ENCODE results near the gene GID8. TPM values are rescaled to one million over a fixed set of nuclear protein-coding genes. Genes with fewer than 3 reads are reported as not detected.

GID8 gene
- polyA plus RNA-seq, 2 of the 4 experiments (the other 2 are of a cell fraction) = 19.2 to 24.5 TPM

DNA sequence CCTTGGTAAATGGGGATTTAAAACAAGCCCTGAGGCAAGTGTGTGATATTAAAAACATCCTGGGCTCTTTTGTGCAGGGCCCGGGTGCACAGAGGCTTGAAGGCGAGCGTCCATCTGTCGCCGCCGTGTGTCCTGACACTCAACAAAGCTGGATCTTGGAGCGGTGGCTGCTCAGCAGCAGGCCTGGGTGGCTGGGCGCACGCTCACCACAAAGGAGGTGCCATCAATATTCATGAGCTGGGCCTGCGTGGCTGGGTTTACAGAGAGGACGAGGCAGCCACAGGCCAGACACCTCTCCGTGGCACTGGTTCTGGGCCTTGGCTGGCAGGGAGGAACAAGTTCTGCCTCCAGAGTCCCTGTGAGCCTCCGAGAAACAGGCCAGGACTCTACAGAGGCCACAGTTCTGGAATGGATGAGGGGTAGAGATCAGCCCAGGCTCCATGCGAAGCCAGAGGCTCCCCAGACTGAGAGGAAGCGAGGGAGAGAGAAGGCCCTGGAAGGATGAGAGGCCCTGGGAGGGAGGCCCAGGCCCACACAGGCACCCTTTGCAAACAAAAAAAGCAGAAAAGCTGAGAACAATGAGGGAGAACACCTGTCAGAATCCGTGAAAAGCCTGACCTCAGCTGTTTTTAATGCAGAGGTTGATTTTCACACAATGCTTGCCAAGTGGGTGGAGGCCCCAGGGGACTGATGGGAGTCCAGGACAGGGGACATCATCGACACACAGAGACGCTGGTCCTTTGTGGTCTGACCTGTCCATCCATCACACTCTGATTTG, 46.9 kb downstream of the GID8 start:
- Histone ChIP-seq H3K27ac (no peak overlapping the region), H3K4me3 (no peak overlapping the region), H3K4me1 (no peaks in the 10 kb centered on the region), H3K4me2 (no peak overlapping the region), H3K9me3 (no peaks in the 10 kb centered on the region)
- ATAC-seq (no peak), DNase-seq (ENCODE audit: low read depth in 1 of 2, low spot score in 1 of 2) (no peak), FAIRE-seq (no peak)
- WGBS (ENCODE audit: missing lambda C conversion rate) = 73% methylated on average over 18 of the region's 18 CpGs
- TF ChIP-seq, protein P1, sequence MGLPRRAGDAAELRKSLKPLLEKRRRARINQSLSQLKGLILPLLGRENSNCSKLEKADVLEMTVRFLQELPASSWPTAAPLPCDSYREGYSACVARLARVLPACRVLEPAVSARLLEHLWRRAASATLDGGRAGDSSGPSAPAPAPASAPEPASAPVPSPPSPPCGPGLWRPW (IDR thresholded peaks at IDR 0.05) = no peak
- TF ChIP-seq MAFK (IDR thresholded peaks at IDR 0.05; ENCODE audit: partially characterized antibody) = peak; percentile 79
- ChIA-PET CTCF (interaction anchor here (1.0 to 1.4 kb wide), 3 partner anchors 12 to 46 kb away, joined by 3 to 5 read pairs (median 5); partner anchors contain the start of gene GID8), POLR2A (interaction anchor here (0.8 kb wide), 1 partner anchor 12 kb away, joined by 3 read pairs; no protein-coding TSS in a partner anchor)

DNA sequence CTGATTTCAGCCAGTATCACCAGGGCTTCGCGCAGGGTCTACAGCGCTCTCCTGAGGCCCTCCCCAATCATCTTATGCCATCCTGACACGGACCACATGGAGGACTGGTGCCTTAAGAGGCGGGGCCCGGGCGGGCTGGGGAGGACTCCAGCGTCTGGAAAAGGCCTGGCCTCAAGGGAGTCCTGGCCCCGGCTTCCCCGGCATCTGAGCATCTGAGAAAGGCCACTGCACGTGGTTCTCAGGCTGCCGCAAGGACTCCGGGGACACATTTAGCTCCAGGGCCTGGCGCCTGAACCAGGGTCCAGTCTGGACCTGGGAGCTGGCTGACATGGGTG, 47.5 kb downstream of the GID8 start:
- WGBS (ENCODE audit: missing lambda C conversion rate) = 56% methylated on average over 13 of the region's 14 CpGs
- Histone ChIP-seq H3K27ac (no peak overlapping the region), H3K4me3 (no peak overlapping the region), H3K4me1 (no peaks in the 10 kb centered on the region), H3K9me3 (no peaks in the 10 kb centered on the region), H3K4me2 (no peak overlapping the region)
- no peak for ATAC-seq
- CTCF ChIA-PET = interaction anchor here (1.1 to 1.4 kb wide), 2 partner anchors 13 to 15 kb away, joined by 3 to 5 read pairs; no protein-coding TSS in a partner anchor
- POLR2A ChIA-PET = no interaction called here
- DNase-seq (ENCODE audit: low read depth in 1 of 2, low spot score in 1 of 2) = no peak
- no peak for TF ChIP-seq TFCP2L1 (CRISPR knock-in tag; IDR thresholded peaks at IDR 0.05)
- no peak for TF ChIP-seq EHMT2 (IDR thresholded peaks at IDR 0.05; ENCODE audit: low read depth)
- TF ChIP-seq JUN (IDR thresholded peaks at IDR 0.05) = no peak
- TF ChIP-seq, protein P2, sequence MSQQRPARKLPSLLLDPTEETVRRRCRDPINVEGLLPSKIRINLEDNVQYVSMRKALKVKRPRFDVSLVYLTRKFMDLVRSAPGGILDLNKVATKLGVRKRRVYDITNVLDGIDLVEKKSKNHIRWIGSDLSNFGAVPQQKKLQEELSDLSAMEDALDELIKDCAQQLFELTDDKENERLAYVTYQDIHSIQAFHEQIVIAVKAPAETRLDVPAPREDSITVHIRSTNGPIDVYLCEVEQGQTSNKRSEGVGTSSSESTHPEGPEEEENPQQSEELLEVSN (IDR thresholded peaks at IDR 0.05; ENCODE audit: borderline replicate concordance, low read depth) = no peak
- TF ChIP-seq ZNF302 (CRISPR knock-in tag; IDR thresholded peaks at IDR 0.05) = no peak
- TF ChIP-seq, protein P3, sequence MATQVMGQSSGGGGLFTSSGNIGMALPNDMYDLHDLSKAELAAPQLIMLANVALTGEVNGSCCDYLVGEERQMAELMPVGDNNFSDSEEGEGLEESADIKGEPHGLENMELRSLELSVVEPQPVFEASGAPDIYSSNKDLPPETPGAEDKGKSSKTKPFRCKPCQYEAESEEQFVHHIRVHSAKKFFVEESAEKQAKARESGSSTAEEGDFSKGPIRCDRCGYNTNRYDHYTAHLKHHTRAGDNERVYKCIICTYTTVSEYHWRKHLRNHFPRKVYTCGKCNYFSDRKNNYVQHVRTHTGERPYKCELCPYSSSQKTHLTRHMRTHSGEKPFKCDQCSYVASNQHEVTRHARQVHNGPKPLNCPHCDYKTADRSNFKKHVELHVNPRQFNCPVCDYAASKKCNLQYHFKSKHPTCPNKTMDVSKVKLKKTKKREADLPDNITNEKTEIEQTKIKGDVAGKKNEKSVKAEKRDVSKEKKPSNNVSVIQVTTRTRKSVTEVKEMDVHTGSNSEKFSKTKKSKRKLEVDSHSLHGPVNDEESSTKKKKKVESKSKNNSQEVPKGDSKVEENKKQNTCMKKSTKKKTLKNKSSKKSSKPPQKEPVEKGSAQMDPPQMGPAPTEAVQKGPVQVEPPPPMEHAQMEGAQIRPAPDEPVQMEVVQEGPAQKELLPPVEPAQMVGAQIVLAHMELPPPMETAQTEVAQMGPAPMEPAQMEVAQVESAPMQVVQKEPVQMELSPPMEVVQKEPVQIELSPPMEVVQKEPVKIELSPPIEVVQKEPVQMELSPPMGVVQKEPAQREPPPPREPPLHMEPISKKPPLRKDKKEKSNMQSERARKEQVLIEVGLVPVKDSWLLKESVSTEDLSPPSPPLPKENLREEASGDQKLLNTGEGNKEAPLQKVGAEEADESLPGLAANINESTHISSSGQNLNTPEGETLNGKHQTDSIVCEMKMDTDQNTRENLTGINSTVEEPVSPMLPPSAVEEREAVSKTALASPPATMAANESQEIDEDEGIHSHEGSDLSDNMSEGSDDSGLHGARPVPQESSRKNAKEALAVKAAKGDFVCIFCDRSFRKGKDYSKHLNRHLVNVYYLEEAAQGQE (IDR thresholded peaks at IDR 0.05) = no peak
- no peak for TF ChIP-seq CBX2 (IDR thresholded peaks at IDR 0.05; ENCODE audit: borderline replicate concordance, low read depth)
- TF ChIP-seq NR3C1 (IDR thresholded peaks at IDR 0.05) = no peak
- FAIRE-seq = no peak

DNA sequence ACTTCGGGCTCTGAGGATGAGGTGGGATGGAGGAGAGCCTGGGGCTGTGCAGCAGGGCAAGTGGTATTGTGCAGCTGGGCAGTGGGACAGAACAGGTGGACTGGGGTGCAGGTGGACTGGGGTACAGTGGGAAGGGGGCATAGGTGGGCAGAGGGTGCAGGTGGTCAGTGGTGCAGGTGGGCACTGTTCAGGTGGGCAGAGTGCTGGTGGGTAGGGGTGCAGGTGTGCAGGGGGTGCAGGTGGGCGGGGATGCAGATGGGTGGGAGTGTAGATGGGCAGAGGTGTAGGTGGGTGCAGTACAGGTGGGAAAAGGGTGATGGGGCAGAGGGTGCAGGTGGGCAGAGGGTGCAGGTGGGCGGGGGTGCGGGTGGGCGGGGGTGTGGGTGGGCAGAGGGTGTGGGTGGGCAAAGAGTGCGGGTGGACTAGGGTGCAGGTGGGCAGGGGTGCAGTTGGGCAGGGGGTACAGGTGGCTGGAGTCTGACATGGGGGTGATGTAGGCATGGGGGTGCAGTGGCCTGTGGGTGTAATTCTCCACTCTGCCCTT, 48.4 kb downstream of the GID8 start:
- WGBS (ENCODE audit: missing lambda C conversion rate) = 42% methylated on average over 2 of the region's 6 CpGs
- Histone ChIP-seq H3K4me3 (no peak overlapping the region), H3K9me3 (no peaks in the 10 kb centered on the region), H3K4me2 (no peak overlapping the region), H3K4me1 (no peaks in the 10 kb centered on the region), H3K27ac (no peak overlapping the region)
- ATAC-seq (no peak), FAIRE-seq (no peak), DNase-seq (ENCODE audit: low read depth in 1 of 2, low spot score in 1 of 2) (no peak)
- CTCF ChIA-PET = interaction anchor here (1.1 kb wide), 1 partner anchor 14 kb away, joined by 3 read pairs; no protein-coding TSS in a partner anchor
- POLR2A ChIA-PET = no interaction called here
- TF ChIP-seq FOSL2 (IDR thresholded peaks at IDR 0.05) (no peak), FOSL2 (CRISPR knock-in tag; IDR thresholded peaks at IDR 0.05) (no peak), POLR2A (IDR thresholded peaks at IDR 0.05; ENCODE audit: low read length) (no peak), HOXA7 (CRISPR knock-in tag; IDR thresholded peaks at IDR 0.05) (no peak), CEBPB (IDR thresholded peaks at IDR 0.05) (no peak), RNF2 (IDR thresholded peaks at IDR 0.05; ENCODE audit: borderline replicate concordance, low read depth) (no peak), MAFK (IDR thresholded peaks at IDR 0.05; ENCODE audit: partially characterized antibody) (no peak), RFX5 (IDR thresholded peaks at IDR 0.05) (no peak), CBX2 (IDR thresholded peaks at IDR 0.05; ENCODE audit: borderline replicate concordance, low read depth) (no peak), PHF8 (IDR thresholded peaks at IDR 0.05; ENCODE audit: borderline replicate concordance, low read depth) (no peak), NFE2L2 (conservative IDR thresholded peaks at IDR 0.05; ENCODE audit: low read length) (no peak)
- TF ChIP-seq, protein P1 (IDR thresholded peaks at IDR 0.05) = no peak
- TF ChIP-seq, protein P4, sequence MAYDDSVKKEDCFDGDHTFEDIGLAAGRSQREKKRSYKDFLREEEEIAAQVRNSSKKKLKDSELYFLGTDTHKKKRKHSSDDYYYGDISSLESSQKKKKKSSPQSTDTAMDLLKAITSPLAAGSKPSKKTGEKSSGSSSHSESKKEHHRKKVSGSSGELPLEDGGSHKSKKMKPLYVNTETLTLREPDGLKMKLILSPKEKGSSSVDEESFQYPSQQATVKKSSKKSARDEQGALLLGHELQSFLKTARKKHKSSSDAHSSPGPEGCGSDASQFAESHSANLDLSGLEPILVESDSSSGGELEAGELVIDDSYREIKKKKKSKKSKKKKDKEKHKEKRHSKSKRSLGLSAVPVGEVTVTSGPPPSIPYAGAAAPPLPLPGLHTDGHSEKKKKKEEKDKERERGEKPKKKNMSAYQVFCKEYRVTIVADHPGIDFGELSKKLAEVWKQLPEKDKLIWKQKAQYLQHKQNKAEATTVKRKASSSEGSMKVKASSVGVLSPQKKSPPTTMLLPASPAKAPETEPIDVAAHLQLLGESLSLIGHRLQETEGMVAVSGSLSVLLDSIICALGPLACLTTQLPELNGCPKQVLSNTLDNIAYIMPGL (CRISPR knock-in tag; IDR thresholded peaks at IDR 0.05; ENCODE audit: borderline replicate concordance) = no peak
- TF ChIP-seq, protein P5, sequence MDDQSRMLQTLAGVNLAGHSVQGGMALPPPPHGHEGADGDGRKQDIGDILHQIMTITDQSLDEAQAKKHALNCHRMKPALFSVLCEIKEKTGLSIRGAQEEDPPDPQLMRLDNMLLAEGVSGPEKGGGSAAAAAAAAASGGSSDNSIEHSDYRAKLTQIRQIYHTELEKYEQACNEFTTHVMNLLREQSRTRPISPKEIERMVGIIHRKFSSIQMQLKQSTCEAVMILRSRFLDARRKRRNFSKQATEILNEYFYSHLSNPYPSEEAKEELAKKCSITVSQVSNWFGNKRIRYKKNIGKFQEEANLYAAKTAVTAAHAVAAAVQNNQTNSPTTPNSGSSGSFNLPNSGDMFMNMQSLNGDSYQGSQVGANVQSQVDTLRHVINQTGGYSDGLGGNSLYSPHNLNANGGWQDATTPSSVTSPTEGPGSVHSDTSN (IDR thresholded peaks at IDR 0.05) = no peak
- TF ChIP-seq, protein P6, sequence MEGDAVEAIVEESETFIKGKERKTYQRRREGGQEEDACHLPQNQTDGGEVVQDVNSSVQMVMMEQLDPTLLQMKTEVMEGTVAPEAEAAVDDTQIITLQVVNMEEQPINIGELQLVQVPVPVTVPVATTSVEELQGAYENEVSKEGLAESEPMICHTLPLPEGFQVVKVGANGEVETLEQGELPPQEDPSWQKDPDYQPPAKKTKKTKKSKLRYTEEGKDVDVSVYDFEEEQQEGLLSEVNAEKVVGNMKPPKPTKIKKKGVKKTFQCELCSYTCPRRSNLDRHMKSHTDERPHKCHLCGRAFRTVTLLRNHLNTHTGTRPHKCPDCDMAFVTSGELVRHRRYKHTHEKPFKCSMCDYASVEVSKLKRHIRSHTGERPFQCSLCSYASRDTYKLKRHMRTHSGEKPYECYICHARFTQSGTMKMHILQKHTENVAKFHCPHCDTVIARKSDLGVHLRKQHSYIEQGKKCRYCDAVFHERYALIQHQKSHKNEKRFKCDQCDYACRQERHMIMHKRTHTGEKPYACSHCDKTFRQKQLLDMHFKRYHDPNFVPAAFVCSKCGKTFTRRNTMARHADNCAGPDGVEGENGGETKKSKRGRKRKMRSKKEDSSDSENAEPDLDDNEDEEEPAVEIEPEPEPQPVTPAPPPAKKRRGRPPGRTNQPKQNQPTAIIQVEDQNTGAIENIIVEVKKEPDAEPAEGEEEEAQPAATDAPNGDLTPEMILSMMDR (IDR thresholded peaks at IDR 0.05) = no peak

Measured in A549 (cell line).